ENCODE results near the gene CPZ. TPM values are rescaled to one million over a fixed set of nuclear protein-coding genes. Genes with fewer than 3 reads are reported as not detected.

Gene CPZ
- total RNA-seq, 1 experiment from 2014 or later, result 26.9 TPM

GRCh38 chr4:8599091-8599460 is 6.5 kb downstream of the CPZ start:
- Mint-ChIP-seq H3K27ac (no peak overlapping the region), H3K4me1 (peaks cover 4% of the 10 kb centered on the region), H3K27me3 (ENCODE audit: low read depth) (no peaks in the 10 kb centered on the region), H3K9me3 (no peaks in the 10 kb centered on the region), H3K4me3 (no peak overlapping the region), H3K36me3 (peaks cover 4% of the 10 kb centered on the region; the same call in 1 of the 2 replicates)
- ATAC-seq, result no peak
- POLR2A ChIA-PET, result no interaction called here
- TF ChIP-seq, protein P1, sequence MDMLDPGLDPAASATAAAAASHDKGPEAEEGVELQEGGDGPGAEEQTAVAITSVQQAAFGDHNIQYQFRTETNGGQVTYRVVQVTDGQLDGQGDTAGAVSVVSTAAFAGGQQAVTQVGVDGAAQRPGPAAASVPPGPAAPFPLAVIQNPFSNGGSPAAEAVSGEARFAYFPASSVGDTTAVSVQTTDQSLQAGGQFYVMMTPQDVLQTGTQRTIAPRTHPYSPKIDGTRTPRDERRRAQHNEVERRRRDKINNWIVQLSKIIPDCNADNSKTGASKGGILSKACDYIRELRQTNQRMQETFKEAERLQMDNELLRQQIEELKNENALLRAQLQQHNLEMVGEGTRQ (CRISPR knock-in tag; IDR thresholded peaks at IDR 0.05), result peak; percentile 35; the same call in 1 of the 2 replicates
- TF ChIP-seq ZBTB43 (CRISPR knock-in tag; IDR thresholded peaks at IDR 0.05), result no peak
- CTCF ChIA-PET, result interaction anchor here (3.6 kb wide), 1 partner anchor 9 kb away, joined by 39 read pairs; no protein-coding TSS in a partner anchor
- DNase-seq (ENCODE audit: low spot score), result no peak

DNA sequence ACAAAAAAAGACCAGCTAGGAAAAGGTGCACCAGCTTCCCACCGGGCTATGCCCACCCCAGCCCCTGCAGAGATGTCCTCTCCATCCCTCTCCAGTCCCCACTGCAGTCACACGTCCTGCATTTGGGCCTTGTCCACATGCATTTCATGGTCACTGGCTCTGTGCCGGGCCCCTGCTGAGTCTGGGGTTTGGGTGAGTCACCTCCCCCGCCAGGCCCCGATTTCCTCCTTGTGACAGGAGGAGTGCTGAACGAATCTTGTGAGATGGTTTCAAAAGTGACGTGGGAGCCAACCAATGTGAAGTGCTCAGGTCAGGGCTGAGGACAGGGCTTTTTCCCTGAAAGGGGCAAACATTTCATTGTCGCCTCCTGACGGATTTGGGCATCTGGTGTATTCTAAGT is 7.1 kb downstream of the CPZ start:
- no peaks in the 10 kb centered on the region for H3K9me3 Mint-ChIP-seq
- TF ChIP-seq OVOL2 (CRISPR knock-in tag; IDR thresholded peaks at IDR 0.05; ENCODE audit: borderline replicate concordance), result no peak
- no peak for TF ChIP-seq IRF1 (CRISPR knock-in tag; IDR thresholded peaks at IDR 0.05)
- TF ChIP-seq GABPB1 (CRISPR knock-in tag; IDR thresholded peaks at IDR 0.05), result no peak
- TF ChIP-seq ZNF232 (CRISPR knock-in tag; IDR thresholded peaks at IDR 0.05), result no peak
- no peak for TF ChIP-seq NFE2L1 (CRISPR knock-in tag; IDR thresholded peaks at IDR 0.05)
- TF ChIP-seq, protein P2, sequence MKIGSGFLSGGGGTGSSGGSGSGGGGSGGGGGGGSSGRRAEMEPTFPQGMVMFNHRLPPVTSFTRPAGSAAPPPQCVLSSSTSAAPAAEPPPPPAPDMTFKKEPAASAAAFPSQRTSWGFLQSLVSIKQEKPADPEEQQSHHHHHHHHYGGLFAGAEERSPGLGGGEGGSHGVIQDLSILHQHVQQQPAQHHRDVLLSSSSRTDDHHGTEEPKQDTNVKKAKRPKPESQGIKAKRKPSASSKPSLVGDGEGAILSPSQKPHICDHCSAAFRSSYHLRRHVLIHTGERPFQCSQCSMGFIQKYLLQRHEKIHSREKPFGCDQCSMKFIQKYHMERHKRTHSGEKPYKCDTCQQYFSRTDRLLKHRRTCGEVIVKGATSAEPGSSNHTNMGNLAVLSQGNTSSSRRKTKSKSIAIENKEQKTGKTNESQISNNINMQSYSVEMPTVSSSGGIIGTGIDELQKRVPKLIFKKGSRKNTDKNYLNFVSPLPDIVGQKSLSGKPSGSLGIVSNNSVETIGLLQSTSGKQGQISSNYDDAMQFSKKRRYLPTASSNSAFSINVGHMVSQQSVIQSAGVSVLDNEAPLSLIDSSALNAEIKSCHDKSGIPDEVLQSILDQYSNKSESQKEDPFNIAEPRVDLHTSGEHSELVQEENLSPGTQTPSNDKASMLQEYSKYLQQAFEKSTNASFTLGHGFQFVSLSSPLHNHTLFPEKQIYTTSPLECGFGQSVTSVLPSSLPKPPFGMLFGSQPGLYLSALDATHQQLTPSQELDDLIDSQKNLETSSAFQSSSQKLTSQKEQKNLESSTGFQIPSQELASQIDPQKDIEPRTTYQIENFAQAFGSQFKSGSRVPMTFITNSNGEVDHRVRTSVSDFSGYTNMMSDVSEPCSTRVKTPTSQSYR (CRISPR knock-in tag; IDR thresholded peaks at IDR 0.05), result no peak
- no peak for TF ChIP-seq HMGXB4 (CRISPR knock-in tag; IDR thresholded peaks at IDR 0.05)
- TF ChIP-seq ZNF396 (CRISPR knock-in tag; IDR thresholded peaks at IDR 0.05; ENCODE audit: borderline replicate concordance), result no peak
- no peak for TF ChIP-seq ZNF121 (CRISPR knock-in tag; IDR thresholded peaks at IDR 0.05)
- TF ChIP-seq RELA (CRISPR knock-in tag; IDR thresholded peaks at IDR 0.05; ENCODE audit: borderline replicate concordance), result no peak
- TF ChIP-seq ESRRA (CRISPR knock-in tag; IDR thresholded peaks at IDR 0.05; ENCODE audit: borderline replicate concordance), result no peak
- no peak for TF ChIP-seq TEAD1 (CRISPR knock-in tag; IDR thresholded peaks at IDR 0.05)
- no peak for TF ChIP-seq JUN (CRISPR knock-in tag; IDR thresholded peaks at IDR 0.05)
- TF ChIP-seq, protein P3, sequence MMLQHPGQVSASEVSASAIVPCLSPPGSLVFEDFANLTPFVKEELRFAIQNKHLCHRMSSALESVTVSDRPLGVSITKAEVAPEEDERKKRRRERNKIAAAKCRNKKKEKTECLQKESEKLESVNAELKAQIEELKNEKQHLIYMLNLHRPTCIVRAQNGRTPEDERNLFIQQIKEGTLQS (CRISPR knock-in tag; conservative IDR thresholded peaks at IDR 0.05), result no peak
- TF ChIP-seq NR3C1 (CRISPR knock-in tag; conservative IDR thresholded peaks at IDR 0.05; ENCODE audit: low read depth), result no peak
- no peak for TF ChIP-seq EMX1 (CRISPR knock-in tag; IDR thresholded peaks at IDR 0.05)
- no peak for TF ChIP-seq GRHL2 (CRISPR knock-in tag; IDR thresholded peaks at IDR 0.05; ENCODE audit: insufficient replicate concordance, severe bottlenecking)
- TF ChIP-seq MLX (CRISPR knock-in tag; IDR thresholded peaks at IDR 0.05), result no peak
- DNase-seq (ENCODE audit: low spot score) (no peak), ATAC-seq (no peak)
- ChIA-PET POLR2A (no interaction called here), CTCF (interaction anchor here (3.6 kb wide), 1 partner anchor 8 kb away, joined by 39 read pairs; no protein-coding TSS in a partner anchor)
- H3K4me3 Mint-ChIP-seq, result no peak overlapping the region
- no peak overlapping the region for H3K27ac Mint-ChIP-seq
- H3K36me3 Mint-ChIP-seq, result peaks cover 4% of the 10 kb centered on the region; the same call in 1 of the 2 replicates
- no peaks in the 10 kb centered on the region for H3K27me3 Mint-ChIP-seq (ENCODE audit: low read depth)
- H3K4me1 Mint-ChIP-seq, result no peaks in the 10 kb centered on the region
